Stromal cell of bone marrow (primary cell): ENCODE data around the gene M6PR.
A peak's percentile ranks its signal among the peaks of the same experiment; 100 is the strongest.
"Not testable (repeated sequence)": the region's sequence is repeated elsewhere in the genome, so short reads cannot be mapped to it uniquely, and the experiment has no call there.

Experiments used
- DNase-seq: peaks from one replicate; pipeline ENCODE4 v3.0.0-alpha.2; 2012; ENCODE audit warnings: low read depth

Gene M6PR

DNA sequence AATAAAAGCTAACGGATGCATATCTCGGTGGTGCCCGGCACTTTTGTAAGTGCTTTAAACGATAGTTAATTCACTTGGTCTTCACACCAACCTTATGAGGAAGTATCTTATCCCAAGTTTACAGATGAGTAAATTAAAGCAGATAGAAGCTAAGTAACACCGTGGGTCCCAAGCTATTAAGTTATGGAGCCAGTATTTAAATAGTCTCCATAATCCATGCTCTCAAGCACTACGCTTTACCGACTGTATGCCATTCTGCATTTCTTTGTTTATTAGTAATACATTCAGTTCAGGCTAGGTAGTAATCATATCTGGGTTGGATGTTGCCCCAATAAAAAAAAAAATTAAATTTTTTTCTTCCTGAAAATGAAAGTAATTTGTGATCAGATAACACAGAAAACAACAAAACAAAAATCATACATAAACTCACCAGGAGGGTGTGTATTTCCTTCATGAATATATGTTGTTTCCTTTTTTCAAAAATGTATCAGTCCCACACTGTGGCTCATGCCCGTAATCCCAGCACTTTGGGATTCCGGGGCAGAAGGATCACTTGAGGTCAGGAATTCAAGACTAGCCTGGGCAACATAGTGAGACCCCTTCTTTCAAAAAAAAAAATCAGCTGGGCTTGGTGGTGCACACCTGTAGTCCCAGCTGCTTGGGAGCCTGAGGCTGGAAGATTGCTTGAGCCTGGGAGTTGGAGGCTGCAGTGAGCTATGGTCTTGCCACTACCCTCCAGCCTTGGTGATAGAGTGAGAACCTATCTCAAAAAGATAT lies 1.4 kb upstream of the M6PR start:
- no peak for DNase-seq

DNA sequence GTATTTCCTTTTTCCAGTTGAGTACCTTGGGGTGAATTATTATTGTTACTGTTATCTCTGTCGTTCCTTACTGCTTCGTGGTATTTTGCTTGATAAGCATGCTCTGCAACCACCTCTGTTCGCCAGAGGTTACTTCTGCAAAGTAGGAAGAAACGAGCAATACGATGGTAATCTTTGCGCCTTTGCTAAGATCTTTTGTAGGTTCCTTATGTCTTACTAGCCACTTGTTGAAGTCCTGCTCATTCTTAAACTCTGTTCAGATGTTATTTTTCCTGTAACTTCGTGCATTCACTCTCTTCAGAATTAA lies 729 bp upstream of the M6PR start:
- no peak for DNase-seq

DNA sequence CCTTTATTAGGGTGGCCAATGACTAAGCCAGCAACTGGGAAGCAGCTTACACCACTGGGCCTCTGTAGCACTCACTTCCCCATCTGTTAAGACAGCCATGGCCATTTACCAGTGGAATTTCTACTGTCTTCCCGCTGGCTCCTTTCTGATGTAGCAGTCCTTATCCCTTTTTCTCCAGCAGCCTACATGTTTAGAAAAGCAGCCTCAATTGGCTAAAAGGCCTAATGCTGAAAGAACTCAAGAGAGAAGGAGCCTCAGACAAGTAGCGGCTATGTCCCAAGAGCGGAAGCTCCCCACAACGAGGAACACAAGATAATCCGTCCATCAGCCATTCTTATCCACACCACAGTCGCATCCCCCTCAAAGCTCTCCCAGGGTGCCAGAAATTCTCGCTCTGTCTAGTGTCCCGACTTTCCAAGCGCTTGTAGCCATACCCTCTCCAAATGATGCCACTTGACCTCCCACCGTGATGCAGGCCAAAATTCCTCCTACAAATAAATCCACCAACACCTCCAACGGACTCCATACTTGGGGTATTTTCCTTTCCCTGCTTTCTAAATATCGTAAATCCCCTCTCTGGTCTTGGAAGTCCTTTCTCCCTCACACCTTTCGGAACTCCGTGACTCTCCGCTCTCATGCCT lies 624 bp downstream of the M6PR start:
- DNase-seq, result peak; percentile 3

DNA sequence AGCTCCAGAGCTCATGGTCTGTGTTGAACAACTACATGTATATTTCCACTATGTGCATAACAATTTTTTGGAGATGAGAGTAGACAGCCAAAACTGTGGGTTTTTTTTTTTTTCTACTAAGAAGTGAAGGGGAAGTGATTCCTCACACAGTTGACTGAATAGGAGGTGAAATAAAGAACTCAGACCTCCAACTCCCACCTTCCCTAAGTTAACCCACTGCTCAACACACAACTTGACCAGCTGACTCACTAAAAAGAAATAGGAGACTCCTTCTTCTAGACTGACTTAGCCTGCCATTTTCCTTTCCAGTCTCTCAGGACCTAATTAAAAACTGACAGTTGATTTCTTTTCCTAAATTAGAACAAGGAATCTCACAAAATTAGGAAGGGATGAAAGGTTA lies 1.7 kb downstream of the M6PR start:
- DNase-seq, result no peak

DNA sequence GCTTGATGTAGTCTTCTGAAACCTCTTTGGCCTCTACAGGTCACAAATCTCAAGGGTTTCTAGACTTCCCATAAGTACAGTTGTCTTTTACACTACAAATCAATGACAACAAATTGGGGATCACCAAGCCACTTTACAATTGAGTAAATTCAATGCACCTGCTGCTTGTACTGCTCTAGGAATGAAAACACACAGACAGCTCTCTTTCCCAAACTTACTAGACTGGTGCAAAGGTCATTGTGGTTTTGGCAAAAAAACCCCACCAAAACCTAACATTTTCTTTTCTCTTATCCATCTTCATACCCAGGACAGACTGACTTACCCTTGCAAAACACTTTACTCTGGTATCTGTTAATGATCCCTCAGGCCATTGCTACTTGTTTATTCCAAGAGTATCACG lies 2.7 kb downstream of the M6PR start:
- DNase-seq, result no peak

DNA sequence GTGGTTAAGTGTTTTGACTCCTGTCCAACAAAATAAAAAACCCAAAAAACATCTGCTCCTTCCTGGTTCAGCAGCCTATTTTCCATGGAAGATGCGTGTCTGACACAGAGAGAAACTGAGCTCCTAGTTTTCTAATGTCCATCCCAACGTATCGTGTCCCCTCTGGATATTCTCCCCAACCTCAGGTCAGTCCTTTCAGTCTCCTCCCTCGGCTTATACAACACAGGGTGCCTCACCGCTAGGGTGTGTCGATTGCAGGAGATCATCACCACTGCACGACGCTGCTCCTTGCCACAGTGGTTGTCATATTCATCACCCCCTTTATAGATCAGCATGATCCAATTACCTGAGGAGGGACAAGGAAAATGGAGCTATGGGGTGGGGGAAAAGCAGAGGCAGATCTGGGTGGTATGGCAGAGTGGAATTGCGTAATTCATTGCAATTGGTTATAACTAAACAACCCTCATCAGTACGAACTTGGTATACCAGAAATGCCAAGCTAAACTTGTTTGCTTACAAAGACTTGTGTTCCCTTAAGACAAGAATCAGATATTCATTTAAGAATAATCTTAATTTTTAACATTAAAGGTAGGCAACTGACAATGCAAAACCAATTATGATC lies 5.8 kb downstream of the M6PR start:
- DNase-seq, result no peak

DNA sequence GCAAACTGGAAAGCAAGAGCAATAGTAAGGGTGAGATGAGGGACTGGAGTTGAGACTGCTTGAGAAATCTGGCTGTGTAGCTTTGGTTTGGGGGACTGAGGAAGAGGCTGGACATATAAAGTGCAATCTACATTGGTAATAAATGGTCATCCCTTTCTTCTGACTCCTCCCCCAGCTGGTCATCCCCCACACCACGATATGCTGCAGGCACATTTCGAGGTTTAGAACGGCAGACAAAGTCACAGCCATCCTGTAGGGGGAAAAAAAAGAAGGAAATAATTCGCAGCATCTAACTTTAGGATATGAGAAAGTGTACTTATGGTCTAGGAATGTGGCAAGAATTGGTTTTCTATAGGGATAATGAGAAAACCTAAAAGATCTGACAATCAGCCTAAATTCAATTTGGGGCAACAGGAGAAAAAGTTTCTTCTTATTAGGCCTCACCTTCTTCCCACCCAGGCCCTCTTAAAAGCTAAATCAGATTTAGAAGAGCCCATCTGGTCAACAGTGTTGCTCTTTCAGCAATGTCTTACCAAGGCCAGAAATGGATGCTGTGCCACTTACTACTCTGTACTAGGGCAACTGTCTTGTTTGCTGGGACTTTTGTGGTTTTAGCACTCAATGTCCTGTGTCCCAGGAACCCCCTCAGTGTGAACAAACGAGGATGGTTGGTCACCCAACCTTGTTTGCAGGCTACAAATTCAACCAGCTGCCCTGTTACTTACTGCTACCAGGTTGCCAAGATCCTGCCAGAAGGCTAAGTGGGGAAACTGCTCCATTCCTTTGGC lies 7.6 kb downstream of the M6PR start:
- no peak for DNase-seq

DNA sequence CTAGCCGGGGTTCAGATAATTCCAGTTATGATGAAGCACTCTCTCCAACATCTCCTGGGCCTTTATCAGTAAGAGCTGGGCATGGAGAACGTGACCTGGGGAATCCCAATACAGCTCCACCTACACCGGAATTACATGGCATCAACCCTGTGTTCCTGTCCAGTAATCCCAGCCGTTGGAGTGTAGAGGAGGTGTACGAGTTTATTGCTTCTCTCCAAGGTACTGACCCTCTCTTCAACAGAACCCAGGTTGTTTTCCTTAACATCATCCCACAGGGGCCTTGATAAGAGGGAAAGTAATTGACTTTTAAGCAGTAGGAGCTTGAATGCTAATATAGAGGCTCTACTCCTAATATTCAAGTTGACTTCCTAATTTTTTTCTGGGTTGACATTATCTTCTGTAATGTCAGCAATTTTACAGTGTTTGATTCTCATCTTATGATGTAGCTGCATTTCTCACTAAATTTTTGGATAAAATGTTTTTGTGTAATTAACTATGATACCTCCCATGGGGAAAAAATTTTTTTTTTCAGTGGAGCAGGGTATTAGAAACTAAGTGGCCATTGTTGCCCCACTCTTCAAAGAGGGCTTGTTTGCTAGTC lies 11.5 kb downstream of the M6PR start:
- not testable (repeated sequence) for DNase-seq

DNA sequence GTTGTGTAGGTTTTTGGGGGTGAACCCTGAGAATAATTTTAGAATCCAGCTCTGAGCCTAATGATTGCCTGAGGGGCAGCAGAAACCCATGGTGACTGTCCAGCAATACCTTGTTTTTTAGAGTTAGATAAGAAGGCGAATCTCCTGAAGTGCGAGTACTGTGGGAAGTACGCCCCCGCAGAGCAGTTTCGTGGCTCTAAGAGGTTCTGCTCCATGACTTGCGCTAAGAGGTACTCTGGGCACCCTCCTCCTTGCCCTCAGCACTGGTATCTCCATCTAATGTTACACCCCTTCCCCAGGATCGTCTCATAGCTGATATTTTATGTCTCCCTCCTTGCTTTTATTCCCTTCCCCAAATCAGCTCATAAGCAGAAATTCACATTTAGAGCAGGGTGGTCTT lies 12.7 kb downstream of the M6PR start:
- DNase-seq, result no peak

DNA sequence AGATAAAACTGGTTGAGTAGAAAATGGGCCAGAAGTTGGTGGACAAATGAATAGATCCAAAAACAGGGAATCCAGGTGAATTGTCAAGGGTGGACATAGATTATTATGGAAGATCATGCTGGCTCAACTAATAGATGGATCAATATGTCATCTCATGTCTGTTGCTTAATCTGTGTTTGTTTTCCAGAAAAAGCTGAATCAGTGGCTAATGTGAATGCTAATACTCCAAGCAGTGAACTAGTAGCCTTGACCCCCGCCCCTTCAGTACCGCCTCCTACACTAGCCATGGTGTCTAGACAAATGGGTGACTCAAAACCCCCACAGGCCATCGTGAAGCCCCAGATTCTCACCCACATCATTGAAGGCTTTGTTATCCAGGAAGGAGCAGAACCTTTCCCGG lies 15.4 kb downstream of the M6PR start:
- DNase-seq, result not testable (repeated sequence)

DNA sequence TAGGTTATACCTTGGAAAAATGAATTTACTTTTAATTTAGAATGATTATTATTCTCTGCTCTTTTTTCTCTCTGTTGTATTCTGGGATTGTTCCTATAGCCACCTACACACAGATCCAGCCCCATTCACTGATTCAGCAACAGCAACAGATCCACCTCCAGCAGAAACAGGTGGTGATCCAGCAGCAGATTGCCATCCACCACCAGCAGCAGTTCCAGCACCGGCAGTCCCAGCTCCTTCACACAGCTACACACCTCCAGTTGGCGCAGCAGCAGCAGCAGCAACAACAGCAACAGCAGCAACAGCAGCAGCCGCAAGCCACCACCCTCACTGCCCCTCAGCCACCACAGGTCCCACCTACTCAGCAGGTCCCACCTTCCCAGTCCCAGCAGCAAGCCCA lies 17.0 kb downstream of the M6PR start:
- not testable (repeated sequence) for DNase-seq

DNA sequence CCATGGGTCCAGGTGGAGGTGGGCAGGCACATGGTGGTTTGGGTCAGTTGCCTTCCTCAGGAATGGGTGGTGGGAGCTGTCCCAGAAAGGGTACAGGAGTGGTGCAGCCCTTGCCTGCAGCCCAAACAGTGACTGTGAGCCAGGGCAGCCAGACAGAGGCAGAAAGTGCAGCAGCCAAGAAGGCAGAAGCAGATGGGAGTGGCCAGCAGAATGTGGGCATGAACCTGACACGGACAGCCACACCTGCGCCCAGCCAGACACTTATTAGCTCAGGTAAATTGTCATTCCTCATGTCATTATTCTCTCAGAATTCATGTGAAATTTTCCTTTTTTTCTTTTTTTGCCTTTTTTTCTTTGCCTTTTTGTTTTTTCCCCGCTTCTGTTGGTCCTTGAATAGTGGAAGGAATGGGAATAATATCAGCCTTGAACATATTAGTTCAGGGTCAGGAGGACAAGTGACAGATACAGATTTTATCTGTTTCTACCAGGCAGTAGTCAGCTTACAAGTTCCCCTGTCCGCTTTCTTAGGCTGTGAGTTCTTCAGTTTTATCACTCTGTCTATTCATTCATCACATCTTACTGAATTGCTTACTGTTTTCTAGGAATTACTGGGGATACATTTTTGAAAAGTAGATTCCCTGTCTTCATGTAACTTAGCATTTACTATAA lies 18.7 kb downstream of the M6PR start:
- not testable (repeated sequence) for DNase-seq

DNA sequence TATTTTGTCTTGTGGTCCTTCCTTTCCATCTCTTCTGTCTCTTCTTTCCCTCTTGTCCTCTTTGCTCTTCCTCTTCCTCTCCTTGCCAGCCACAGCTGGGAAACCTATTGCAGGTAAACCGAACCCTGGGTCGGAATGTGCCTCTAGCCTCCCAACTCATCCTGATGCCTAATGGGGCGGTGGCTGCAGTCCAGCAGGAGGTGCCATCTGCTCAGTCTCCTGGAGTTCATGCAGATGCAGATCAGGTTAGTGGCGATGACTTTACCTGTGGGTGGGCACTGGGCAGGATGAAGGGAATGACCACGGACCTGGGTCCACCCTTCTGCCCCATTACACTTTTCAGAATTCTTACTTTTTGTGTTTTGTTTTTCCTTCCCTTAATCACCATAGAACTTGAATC lies 26.9 kb downstream of the M6PR start:
- DNase-seq, result no peak

DNA sequence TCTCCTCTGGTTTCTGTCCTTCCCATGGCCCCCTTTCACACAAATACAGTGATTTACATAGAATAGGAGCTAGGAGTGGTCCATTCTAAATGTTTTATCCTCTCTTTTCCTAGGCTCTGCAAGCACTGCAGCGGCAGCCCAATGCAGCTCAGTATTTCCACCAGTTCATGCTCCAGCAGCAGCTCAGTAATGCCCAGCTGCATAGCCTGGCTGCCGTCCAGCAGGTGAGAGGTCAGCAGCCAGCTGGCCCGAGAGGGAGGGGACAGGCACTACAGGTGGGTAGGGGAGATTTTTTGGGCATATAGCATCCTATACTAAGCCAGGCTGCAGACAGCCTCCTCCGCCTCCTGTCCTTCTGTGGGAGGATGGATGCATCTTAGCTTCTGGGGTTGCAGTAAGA lies 29.8 kb downstream of the M6PR start:
- not testable (repeated sequence) for DNase-seq

DNA sequence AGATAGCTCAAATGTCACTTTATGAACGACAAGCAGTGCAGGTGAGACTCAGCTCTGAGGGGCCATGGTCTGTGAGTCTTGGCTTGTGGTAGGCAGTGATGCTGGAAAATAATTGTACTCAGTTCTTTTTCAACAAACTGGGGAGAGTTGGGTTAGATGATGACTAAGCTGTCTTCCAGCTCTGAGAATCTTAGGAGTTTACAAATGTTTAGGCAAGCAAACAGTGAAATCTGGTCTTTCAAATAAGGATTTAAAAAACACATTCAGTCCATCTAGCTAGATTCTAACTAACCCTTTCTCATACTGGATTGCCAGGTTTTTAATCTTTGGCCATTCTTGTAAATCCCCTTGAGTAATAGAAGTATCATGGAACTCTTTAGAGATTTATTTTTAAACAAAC lies 31.7 kb downstream of the M6PR start:
- DNase-seq, result peak; percentile 3

DNA sequence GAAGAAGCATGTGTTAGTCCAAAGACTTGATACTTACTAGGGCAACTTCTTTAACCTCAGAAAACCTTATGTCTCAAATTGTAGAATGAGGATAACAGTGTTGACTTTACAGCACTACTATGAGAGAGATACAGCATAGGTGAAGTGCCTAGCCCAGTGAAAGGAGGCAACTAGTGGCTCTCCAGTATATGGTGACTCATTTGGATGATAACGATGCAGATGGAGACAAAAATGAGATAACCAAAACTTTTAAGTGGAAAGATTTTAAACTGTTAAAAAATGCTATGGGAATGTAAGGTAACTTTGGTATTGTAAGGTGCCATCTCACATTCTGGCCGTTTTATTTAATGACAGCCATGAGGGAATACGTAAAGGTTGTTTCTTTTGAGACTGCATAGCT lies 32.4 kb downstream of the M6PR start:
- DNase-seq, result no peak

DNA sequence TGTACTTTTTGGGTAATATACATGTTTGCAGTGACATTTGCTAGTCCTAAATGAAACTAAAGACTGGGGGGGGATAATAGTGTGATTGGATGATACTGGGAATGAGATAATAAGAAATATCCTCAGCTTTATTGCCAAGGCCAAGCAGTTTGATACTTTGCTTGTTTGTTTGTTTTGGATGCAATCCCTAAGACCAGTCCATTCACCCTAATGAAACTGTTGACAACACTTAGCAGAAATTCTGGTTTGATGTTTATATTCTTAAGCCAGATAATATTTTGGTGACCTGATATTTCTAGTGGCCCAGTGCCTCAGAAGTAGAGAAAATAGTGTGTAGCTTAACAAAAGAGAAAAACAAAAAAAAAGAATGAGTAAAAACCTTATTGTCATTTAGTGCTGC lies 33.3 kb downstream of the M6PR start:
- DNase-seq, result no peak

DNA sequence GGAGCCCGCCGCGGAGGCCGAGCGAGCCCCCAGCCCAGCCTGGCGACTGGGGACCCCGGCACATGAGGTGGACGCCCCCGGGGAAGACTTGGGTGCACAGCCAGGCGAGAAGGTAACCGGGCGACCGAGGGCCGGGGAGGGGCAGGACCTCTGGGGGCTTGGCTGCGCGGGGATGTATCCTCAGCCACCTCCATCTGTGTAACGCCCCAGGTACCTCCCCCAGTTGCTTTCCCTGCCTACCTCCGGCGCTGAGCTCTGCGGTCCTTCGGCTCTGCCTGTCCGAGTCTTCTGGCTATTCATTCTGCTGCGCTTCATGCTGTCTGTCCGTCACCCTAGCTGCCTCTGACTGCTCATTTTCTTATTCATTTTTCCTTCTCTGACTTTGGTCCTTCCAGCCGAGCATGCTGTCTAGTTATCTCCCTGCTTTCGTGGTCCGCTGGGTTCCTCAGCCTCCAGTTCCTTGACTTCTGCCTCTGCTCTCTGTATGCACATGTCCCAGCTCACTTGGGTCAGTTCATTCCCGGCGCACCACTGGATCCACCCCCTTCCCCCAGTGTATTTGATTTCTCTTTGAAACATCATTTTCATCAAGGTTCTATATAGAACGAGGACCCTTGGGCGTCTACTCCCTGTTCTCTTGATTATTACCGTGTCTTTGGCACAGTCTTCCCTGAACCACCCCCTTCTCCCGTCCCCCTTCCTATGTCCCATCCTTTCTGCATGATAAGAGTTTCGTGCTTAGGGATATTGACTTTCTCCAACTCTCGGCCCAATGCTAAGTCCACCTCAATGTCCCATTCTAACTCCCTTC lies 34.5 kb downstream of the M6PR start:
- DNase-seq, result peak; percentile 9

DNA sequence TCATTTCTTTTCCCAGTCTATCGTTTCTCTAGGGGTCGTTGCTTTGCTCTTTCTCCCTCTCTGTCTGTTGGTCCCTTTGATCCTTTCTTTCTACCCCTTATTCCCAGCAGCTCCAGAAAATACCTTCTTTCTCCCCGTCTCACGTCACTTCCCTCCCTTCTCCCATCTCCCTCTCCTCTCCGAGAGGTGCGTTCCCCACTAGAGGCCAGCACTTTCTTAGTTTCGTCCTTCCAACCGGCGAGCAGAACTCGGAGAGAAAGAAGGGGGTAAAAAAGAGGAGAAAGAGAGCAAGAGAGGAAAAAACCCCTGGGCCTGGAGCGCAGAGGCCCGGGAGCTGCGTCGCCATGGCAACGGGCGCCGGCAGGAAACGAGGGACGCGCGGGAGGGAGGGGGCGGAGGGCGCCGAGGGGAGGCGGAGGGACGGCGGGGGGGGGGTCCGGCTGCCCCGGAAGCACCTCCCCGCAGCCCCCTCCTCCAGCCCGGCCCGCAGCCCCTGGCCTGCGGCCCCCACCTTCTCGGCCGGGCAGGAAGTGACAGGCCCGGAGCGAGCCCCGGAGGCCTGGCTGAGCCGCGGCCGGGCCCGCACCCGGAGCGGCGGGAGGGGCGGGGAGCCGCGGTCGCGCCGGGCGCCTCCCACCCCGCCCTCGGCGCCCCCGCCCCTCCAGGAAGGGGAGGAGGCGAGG lies 35.3 kb downstream of the M6PR start, which contains the start of gene PHC1:
Gene PHC1, plus strand, starts transcription at position 477 of the 683 bp plus-strand sequence. CDS start 3,169 bp downstream, outside the sequence.
- peak; percentile 47 for DNase-seq

DNA sequence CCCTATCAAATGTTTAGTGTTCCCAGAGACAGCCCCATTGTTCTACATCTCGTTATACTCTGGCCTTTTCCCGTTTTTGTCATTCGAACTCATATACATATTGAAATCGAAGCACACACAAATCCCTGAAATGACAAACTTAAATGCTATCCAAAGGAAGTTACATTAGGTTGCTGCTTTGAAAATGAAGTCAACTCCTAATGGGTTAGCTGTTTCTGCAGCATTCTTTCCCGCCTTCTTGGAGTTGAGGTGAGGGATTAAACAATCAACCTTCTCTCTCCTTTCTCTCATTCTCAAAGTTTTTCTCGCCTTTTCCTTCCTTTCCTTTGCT lies 35.8 kb downstream of the M6PR start:
- DNase-seq, result no peak
